Measurements from ENCODE around the gene OXCT2.
"Not testable (repeated sequence)": the region's sequence is repeated elsewhere in the genome, so short reads cannot be mapped to it uniquely, and the experiment has no call there.

The OXCT2 gene

DNA sequence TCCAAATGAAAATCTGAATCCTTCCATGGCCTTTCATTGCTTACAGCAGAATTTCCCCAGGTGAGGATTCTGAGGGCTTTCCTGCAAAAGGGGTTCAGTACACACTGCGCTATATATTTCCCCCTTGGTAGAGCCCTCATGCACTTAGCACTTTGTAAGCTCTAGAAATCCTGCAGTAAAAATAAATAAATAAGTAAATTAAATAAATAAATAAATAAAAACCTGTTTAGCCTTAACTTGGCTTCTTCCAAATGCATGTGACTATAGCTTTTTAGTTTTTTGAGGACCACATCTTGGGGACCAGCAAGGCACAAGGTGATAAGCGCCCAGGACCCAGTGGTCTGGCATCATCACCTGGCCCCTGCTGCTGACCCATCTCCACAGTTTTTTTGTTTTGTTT lies 20.7 kb upstream of the OXCT2 start:
- no peak for DNase-seq (ENCODE audit: low read depth, low spot score)
- TF ChIP-seq, protein P1, sequence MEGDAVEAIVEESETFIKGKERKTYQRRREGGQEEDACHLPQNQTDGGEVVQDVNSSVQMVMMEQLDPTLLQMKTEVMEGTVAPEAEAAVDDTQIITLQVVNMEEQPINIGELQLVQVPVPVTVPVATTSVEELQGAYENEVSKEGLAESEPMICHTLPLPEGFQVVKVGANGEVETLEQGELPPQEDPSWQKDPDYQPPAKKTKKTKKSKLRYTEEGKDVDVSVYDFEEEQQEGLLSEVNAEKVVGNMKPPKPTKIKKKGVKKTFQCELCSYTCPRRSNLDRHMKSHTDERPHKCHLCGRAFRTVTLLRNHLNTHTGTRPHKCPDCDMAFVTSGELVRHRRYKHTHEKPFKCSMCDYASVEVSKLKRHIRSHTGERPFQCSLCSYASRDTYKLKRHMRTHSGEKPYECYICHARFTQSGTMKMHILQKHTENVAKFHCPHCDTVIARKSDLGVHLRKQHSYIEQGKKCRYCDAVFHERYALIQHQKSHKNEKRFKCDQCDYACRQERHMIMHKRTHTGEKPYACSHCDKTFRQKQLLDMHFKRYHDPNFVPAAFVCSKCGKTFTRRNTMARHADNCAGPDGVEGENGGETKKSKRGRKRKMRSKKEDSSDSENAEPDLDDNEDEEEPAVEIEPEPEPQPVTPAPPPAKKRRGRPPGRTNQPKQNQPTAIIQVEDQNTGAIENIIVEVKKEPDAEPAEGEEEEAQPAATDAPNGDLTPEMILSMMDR (IDR thresholded peaks at IDR 0.05; ENCODE audit: low read depth, low read length), result no peak
- in situ Hi-C loops (cut with HindIII; ENCODE audit: low sequenced_read_pairs), result no loop called here
- no peak overlapping the region for H3K4me3 ChIP-seq (ENCODE audit: low read depth, low read length)

DNA sequence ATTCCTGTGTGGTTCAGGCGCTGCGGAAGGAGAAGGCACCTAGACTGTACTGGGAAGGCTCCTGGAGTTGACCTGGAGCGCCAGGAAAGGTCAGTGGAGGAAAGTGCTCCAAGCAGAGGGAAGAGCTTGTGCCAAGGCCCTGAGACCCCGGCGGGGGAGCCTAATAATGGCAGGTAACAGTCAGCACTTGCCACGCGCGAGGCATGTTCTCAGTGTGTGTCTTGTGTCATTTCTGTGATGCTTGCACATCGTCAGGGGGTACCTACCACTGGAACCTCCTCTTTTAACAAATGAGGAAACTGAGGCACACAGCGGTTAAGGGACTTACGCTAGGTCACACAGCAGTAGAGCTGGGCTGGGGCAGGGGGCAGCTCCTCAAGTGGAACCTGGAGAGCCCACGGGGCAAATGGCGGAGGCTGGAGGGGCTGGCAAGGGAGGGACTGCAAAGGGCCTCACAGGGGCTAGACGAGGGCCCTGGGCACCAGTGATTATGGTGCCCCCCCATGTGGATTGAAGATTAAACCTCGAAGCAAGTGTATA lies 18.5 kb upstream of the OXCT2 start:
- in situ Hi-C loops (cut with HindIII; ENCODE audit: low sequenced_read_pairs), result no loop called here
- TF ChIP-seq, protein P1 (IDR thresholded peaks at IDR 0.05; ENCODE audit: low read depth, low read length), result no peak

DNA sequence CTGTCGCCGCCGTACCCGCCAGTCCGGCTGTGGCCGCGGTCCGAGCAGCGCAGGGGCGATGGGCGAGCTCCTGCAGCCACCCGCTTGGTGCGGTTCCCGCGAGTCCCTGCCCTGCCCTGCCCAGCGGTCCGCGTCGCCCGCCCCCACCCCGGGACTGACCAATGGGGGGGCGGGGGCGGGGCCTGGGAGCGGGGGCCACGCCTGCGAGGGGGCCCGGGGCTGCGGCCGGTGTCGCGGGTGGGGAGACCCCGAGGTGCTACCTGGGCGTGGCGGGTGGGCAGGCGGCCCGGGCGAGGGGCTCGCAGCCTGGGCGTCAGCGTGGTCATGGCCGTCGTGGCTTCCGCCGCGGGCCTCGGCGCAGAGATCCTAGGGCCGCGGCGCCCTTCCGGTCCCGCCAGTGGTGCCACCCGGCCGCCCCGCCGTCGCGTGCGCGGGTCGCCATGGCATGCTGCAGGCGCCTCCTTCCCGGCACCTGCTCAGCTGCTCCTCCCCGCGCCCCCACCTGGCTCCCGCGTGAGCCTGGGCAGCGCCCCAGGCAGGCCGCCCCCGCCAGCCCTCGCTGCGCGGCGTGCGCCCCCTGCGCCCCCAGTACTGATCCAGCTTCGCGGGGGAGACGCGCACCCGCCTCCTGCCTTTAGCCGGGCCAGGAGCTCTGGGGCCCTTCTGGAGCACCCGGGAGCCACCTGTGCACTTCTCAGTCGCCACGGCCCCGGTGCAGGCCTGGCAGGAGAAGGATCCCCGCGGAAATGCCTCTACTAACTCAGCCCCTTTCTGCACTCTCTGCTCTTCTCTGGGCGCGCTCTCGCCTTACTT lies 17.8 kb upstream of the OXCT2 start, which contains the start of gene BMP8B:
BMP8B (minus strand) TSS at position 108 of the 813 bp plus-strand sequence. CDS start 380 bp downstream, outside the sequence.
- in situ Hi-C loops (cut with HindIII; ENCODE audit: low sequenced_read_pairs), result no loop called here
- no peak for DNase-seq (ENCODE audit: low read depth, low spot score)
- TF ChIP-seq, protein P1 (IDR thresholded peaks at IDR 0.05; ENCODE audit: low read depth, low read length), result no peak
- no peak within 1 kb of the TSS for H3K4me3 ChIP-seq (ENCODE audit: low read depth, low read length)

More for the DNA sequence above, 18.5 kb upstream of the OXCT2 start:
- DNase-seq (ENCODE audit: low read depth, low spot score), result no peak
- no peak overlapping the region for H3K4me3 ChIP-seq (ENCODE audit: low read depth, low read length)

DNA sequence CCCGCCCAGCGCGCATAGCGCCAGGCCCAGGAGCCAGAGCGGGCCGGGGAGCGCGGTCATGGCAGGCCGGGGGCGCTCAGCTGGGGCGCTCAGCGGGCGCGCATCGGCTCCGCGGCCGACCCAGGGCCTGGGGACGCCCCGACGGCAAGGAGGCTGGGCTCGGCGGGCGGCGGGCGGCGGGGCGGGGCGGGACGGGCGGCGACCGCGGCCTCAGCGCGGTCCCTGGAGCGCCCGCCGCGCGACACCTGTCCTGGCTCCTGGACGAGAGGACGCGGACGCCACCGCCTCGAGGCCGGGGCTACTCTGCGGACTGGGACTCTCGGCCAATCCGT lies 17.2 kb upstream of the OXCT2 start:
- H3K4me3 ChIP-seq (ENCODE audit: low read depth, low read length), result no peak overlapping the region
- no peak for DNase-seq (ENCODE audit: low read depth, low spot score)
- TF ChIP-seq, protein P1 (IDR thresholded peaks at IDR 0.05; ENCODE audit: low read depth, low read length), result no peak
- in situ Hi-C loops (cut with HindIII; ENCODE audit: low sequenced_read_pairs), result no loop called here

DNA sequence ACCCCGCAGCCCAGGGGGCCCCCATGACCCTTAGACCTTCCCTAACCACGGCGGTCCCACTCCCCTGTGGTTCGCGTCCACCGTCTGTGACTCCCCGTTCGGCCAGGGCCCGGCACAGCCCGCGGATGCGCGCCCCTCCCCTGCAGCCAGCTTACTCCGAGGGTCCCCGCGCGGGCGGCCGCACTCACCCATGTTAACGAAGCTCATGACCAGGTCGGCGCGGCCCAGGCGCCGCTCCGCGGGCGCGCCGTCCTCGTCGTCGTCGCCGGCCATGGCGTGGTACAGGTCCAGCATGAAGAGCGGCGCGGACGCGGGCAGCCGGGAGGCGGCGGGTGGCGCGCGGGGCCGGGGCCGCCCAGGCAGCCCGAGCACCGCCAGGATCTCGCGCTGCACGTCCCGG lies 16.8 kb upstream of the OXCT2 start:
- in situ Hi-C loops (cut with HindIII; ENCODE audit: low sequenced_read_pairs), result not testable (repeated sequence)

DNA sequence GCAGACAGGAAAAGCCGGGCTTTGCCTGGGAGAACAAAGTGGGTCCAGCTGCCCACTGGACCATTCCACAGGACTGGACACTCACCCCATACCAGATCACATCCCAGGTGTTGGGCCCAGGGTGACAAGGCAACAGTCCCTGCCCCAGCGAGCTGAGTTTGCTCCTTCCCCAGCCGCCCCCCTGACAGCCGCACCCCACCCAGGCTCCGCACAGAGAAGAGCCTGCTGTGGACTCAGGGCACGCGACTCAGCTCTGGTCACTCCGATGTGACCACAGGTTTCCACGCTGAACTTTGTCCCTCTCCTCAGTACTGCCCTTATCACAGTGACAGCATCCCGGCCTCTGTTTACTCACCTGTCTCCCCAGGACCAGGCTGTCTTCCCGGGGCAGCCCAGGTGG lies 16.3 kb upstream of the OXCT2 start:
- in situ Hi-C loops (cut with HindIII; ENCODE audit: low sequenced_read_pairs), result no loop called here
- DNase-seq (ENCODE audit: low read depth, low spot score), result no peak
- no peak overlapping the region for H3K4me3 ChIP-seq (ENCODE audit: low read depth, low read length)
- TF ChIP-seq, protein P1 (IDR thresholded peaks at IDR 0.05; ENCODE audit: low read depth, low read length), result no peak

More for the DNA sequence above, 16.8 kb upstream of the OXCT2 start:
- not testable (repeated sequence) for DNase-seq (ENCODE audit: low read depth, low spot score); H3K4me3 ChIP-seq (ENCODE audit: low read depth, low read length)

DNA sequence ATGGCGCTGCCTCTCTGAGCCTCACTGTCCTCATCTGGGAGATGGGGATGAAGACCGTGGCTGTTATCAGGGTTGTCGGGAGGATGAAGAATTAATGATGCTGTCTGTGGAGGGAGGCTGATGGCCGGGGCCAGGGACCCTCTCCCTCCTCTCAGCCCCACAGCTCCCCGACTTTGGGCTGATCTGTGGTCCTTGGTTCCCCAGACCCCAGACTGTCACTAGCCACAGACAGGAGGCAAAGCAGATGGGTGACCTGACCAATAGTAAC lies 15.9 kb upstream of the OXCT2 start:
- in situ Hi-C loops (cut with HindIII; ENCODE audit: low sequenced_read_pairs); H3K4me3 ChIP-seq (ENCODE audit: low read depth, low read length); DNase-seq (ENCODE audit: low read depth, low spot score): not testable (repeated sequence)

DNA sequence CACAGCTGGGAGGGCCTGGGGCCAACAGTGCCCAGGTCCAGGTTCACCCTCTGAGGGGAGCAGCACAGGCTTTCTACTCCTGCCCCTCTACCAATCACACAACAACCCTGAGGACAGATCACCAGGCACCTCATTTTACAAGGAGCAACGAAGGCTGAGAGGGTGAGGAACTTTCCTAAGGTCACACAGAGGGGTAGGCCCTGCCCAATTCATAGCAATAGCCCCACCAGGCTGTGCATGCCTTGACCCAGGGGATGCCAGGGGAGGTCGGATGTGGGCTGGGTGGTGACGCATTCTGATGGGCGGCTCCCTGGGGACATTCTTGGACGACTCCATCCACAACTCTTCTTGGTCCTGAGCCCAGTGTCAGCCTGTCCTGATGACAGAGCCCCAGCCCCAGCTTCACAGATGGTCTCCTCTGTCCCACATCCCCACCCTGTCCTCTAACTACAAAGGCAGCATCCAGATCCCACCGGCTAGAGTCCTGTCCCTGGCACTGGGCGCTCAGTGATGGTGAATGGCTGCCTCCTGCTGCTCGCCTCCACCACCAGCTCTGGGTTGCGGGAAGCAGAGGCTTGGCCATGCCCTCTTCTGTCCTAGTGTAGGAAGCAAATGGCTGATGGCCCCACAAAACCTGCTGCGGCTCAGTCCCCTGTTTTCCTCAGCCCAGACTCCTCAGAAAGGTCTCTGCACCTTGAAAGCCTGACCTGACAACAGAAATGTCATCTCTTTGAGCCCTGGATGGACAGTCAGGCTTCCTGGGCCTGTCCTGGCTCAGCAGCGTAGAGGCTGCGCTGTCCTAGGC lies 15.4 kb upstream of the OXCT2 start:
- in situ Hi-C loops (cut with HindIII; ENCODE audit: low sequenced_read_pairs); DNase-seq (ENCODE audit: low read depth, low spot score); H3K4me3 ChIP-seq (ENCODE audit: low read depth, low read length): not testable (repeated sequence)

DNA sequence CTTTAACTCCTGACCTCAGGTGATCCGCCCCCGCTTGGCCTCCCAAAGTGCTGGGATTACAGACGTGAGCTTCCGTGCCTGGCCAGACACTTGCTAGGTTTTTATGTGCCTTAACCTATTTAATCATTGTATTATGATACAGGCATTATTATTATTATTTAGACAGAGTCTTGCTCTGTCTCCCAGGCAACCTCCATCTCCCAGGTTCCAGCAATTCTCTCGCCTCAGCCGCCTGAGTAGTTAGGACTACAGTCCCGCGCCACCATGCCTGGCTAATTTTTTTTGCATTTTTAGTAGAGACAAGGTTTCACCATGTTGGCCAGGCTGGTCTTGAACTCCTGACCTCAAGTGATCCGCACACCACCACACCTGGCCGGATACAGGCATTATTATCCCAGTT lies 11.5 kb upstream of the OXCT2 start:
- DNase-seq (ENCODE audit: low read depth, low spot score); in situ Hi-C loops (cut with HindIII; ENCODE audit: low sequenced_read_pairs); H3K4me3 ChIP-seq (ENCODE audit: low read depth, low read length): not testable (repeated sequence)

All from astrocyte of the spinal cord (primary cell).